ENCODE data around the gene RSRC1. TPM values are rescaled to one million over a fixed set of nuclear protein-coding genes. Genes with fewer than 3 reads are reported as not detected.
"Not testable (repeated sequence)": the region's sequence is repeated elsewhere in the genome, so short reads cannot be mapped to it uniquely, and the experiment has no call there.

RSRC1 gene
- total and polyA plus RNA-seq, 4 experiments from 2014 or later = 23.4 to 35.7 (median 33.7) TPM

GRCh38 chr3:158491968-158492367 lies 382.1 kb downstream of the RSRC1 start:
- H3K4me3 ChIP-seq (ENCODE audit: low read length in 2 of 2) = no peak overlapping the region
- H3K9me3 Mint-ChIP-seq = peaks cover 0 to 4% (median 0%) of the 10 kb centered on the region in 8 donors
- no peaks in the 10 kb centered on the region for H3K27me3 ChIP-seq (ENCODE audit: insufficient read depth, low read length)
- no peaks in the 10 kb centered on the region for H3K4me1 ChIP-seq (ENCODE audit: insufficient read depth, low read length)
- DNase-seq = no peak
- ChIA-PET POLR2A (ENCODE audit: partially characterized antibody) (no interaction called here), CTCF (ENCODE audit: partially characterized antibody) (no interaction called here)
- no peaks in the 10 kb centered on the region for H3K36me3 ChIP-seq (ENCODE audit: insufficient read depth, low read length)
- no peak overlapping the region for H3K4me3 Mint-ChIP-seq
- H3K27me3 Mint-ChIP-seq = no peaks in the 10 kb centered on the region
- peaks cover 0 to 2% (median 0%) of the 10 kb centered on the region in 4 donors for H3K4me1 Mint-ChIP-seq
- intact Hi-C loops (cut with micrococcal nuclease) = no loop called here
- no peaks in the 10 kb centered on the region for H3K9me3 ChIP-seq (ENCODE audit: control insufficient read depth in 1 of 2, low read length in 2 of 2)
- H3K27ac Mint-ChIP-seq = peak overlapping the region in 1 of 7 donors; percentile 53
- H3K36me3 Mint-ChIP-seq = peaks cover 0 to 10% of the 10 kb centered on the region in 2 donors
- no peak overlapping the region for H3K27ac ChIP-seq (ENCODE audit: low read depth, low read length)

GRCh38 chr3:158492685-158493084 lies 382.8 kb downstream of the RSRC1 start:
- no peak overlapping the region for H3K4me3 Mint-ChIP-seq
- peaks cover 0 to 14% of the 10 kb centered on the region in 2 donors for H3K36me3 Mint-ChIP-seq
- no peak overlapping the region for H3K4me3 ChIP-seq (ENCODE audit: low read length in 2 of 2)
- ChIA-PET CTCF (ENCODE audit: partially characterized antibody) (no interaction called here), POLR2A (ENCODE audit: partially characterized antibody) (no interaction called here)
- no peaks in the 10 kb centered on the region for H3K27me3 Mint-ChIP-seq
- no peaks in the 10 kb centered on the region for H3K27me3 ChIP-seq (ENCODE audit: insufficient read depth, low read length)
- H3K9me3 ChIP-seq (ENCODE audit: control insufficient read depth in 1 of 2, low read length in 2 of 2) = no peaks in the 10 kb centered on the region
- peaks cover 0 to 9% (median 2%) of the 10 kb centered on the region in 8 donors for H3K9me3 Mint-ChIP-seq
- DNase-seq = no peak
- H3K4me1 ChIP-seq (ENCODE audit: insufficient read depth, low read length) = no peaks in the 10 kb centered on the region
- H3K36me3 ChIP-seq (ENCODE audit: insufficient read depth, low read length) = no peaks in the 10 kb centered on the region
- peaks cover 0 to 2% (median 0%) of the 10 kb centered on the region in 4 donors for H3K4me1 Mint-ChIP-seq
- no peak overlapping the region for H3K27ac ChIP-seq (ENCODE audit: low read depth, low read length)
- intact Hi-C loops (cut with micrococcal nuclease) = no loop called here
- peak overlapping the region in 1 of 7 donors; percentile 11 for H3K27ac Mint-ChIP-seq

- Mint-ChIP-seq H3K27me3 (no peaks in the 10 kb centered on the region), H3K4me3 (no peak overlapping the region), H3K27ac (no peak overlapping the region), H3K36me3 (peaks cover 2 to 21% of the 10 kb centered on the region in 2 donors), H3K9me3 (peaks cover 0 to 22% (median 13%) of the 10 kb centered on the region in 8 donors), H3K4me1 (peaks cover 0 to 3% (median 0%) of the 10 kb centered on the region in 4 donors)
- ChIA-PET CTCF (ENCODE audit: partially characterized antibody) (no interaction called here), POLR2A (ENCODE audit: partially characterized antibody) (no interaction called here)
- no peaks in the 10 kb centered on the region for H3K36me3 ChIP-seq (ENCODE audit: insufficient read depth, low read length)
- no peak overlapping the region for H3K27ac ChIP-seq (ENCODE audit: low read depth, low read length)
- no peak for DNase-seq
- no peaks in the 10 kb centered on the region for H3K4me1 ChIP-seq (ENCODE audit: insufficient read depth, low read length)
- H3K27me3 ChIP-seq (ENCODE audit: insufficient read depth, low read length) = no peaks in the 10 kb centered on the region
- intact Hi-C loops (cut with micrococcal nuclease) = no loop called here
- H3K9me3 ChIP-seq (ENCODE audit: control insufficient read depth in 1 of 2, low read length in 2 of 2) = no peaks in the 10 kb centered on the region
- H3K4me3 ChIP-seq (ENCODE audit: low read length in 2 of 2) = no peak overlapping the region
Measured at GRCh38 chr3:158493931-158494330, 384.0 kb downstream of the RSRC1 start.

- H3K4me1 Mint-ChIP-seq = peaks cover 0 to 3% (median 0%) of the 10 kb centered on the region in 4 donors
- no peak overlapping the region for H3K27ac Mint-ChIP-seq
- Histone ChIP-seq H3K9me3 (ENCODE audit: control insufficient read depth in 1 of 2, low read length in 2 of 2) (no peaks in the 10 kb centered on the region), H3K27me3 (ENCODE audit: insufficient read depth, low read length) (no peaks in the 10 kb centered on the region), H3K4me3 (ENCODE audit: low read length in 2 of 2) (no peak overlapping the region), H3K4me1 (ENCODE audit: insufficient read depth, low read length) (no peaks in the 10 kb centered on the region), H3K36me3 (ENCODE audit: insufficient read depth, low read length) (no peaks in the 10 kb centered on the region), H3K27ac (ENCODE audit: low read depth, low read length) (no peak overlapping the region)
- DNase-seq = no peak
- no peaks in the 10 kb centered on the region for H3K27me3 Mint-ChIP-seq
- H3K4me3 Mint-ChIP-seq = no peak overlapping the region
- ChIA-PET CTCF (ENCODE audit: partially characterized antibody) (interaction anchor here (1.3 kb wide), 1 partner anchor 8 kb away, joined by 4 read pairs; no protein-coding TSS in a partner anchor), POLR2A (ENCODE audit: partially characterized antibody) (no interaction called here)
- H3K9me3 Mint-ChIP-seq = peaks cover 0 to 29% (median 14%) of the 10 kb centered on the region in 8 donors
- peaks cover 2 to 21% of the 10 kb centered on the region in 2 donors for H3K36me3 Mint-ChIP-seq
- intact Hi-C loops (cut with micrococcal nuclease) = no loop called here
Measured at GRCh38 chr3:158494673-158495072, 384.8 kb downstream of the RSRC1 start.

GRCh38 chr3:158495398-158495902 lies 385.6 kb downstream of the RSRC1 start:
- CTCF ChIA-PET (ENCODE audit: partially characterized antibody) = interaction anchor here (1.3 kb wide), 1 partner anchor 9 kb away, joined by 4 read pairs; no protein-coding TSS in a partner anchor
- H3K4me1 Mint-ChIP-seq; H3K27me3 ChIP-seq (ENCODE audit: insufficient read depth, low read length); H3K9me3 ChIP-seq (ENCODE audit: control insufficient read depth in 1 of 2, low read length in 2 of 2); H3K27ac Mint-ChIP-seq; H3K27ac ChIP-seq (ENCODE audit: low read depth, low read length); POLR2A ChIA-PET (ENCODE audit: partially characterized antibody); H3K4me3 Mint-ChIP-seq; H3K36me3 ChIP-seq (ENCODE audit: insufficient read depth, low read length); H3K4me1 ChIP-seq (ENCODE audit: insufficient read depth, low read length); intact Hi-C loops (cut with micrococcal nuclease); H3K4me3 ChIP-seq (ENCODE audit: low read length in 2 of 2); H3K27me3 Mint-ChIP-seq; DNase-seq: not testable (repeated sequence)
- peaks cover 0 to 37% (median 18%) of the 10 kb centered on the region in 8 donors for H3K9me3 Mint-ChIP-seq
- H3K36me3 Mint-ChIP-seq = peaks cover 2 to 21% of the 10 kb centered on the region in 2 donors

GRCh38 chr3:158505117-158505516 lies 395.2 kb downstream of the RSRC1 start:
- H3K27me3 ChIP-seq (ENCODE audit: insufficient read depth, low read length) = no peaks in the 10 kb centered on the region
- H3K4me3 ChIP-seq (ENCODE audit: low read length in 2 of 2) = no peak overlapping the region
- Mint-ChIP-seq H3K4me3 (no peak overlapping the region), H3K36me3 (peaks cover 6 to 16% of the 10 kb centered on the region in 2 donors), H3K27ac (no peak overlapping the region), H3K27me3 (no peaks in the 10 kb centered on the region), H3K9me3 (peaks cover 0 to 26% (median 6%) of the 10 kb centered on the region in 8 donors), H3K4me1 (peaks cover 0 to 4% (median 3%) of the 10 kb centered on the region in 4 donors)
- ChIA-PET CTCF (ENCODE audit: partially characterized antibody) (no interaction called here), POLR2A (ENCODE audit: partially characterized antibody) (no interaction called here)
- H3K36me3 ChIP-seq (ENCODE audit: insufficient read depth, low read length) = no peaks in the 10 kb centered on the region
- H3K27ac ChIP-seq (ENCODE audit: low read depth, low read length) = no peak overlapping the region
- intact Hi-C loops (cut with micrococcal nuclease) = no loop called here
- H3K4me1 ChIP-seq (ENCODE audit: insufficient read depth, low read length) = no peaks in the 10 kb centered on the region
- DNase-seq = no peak
- no peaks in the 10 kb centered on the region for H3K9me3 ChIP-seq (ENCODE audit: control insufficient read depth in 1 of 2, low read length in 2 of 2)

GRCh38 chr3:158506456-158506855 lies 396.6 kb downstream of the RSRC1 start:
- no peaks in the 10 kb centered on the region for H3K9me3 ChIP-seq (ENCODE audit: control insufficient read depth in 1 of 2, low read length in 2 of 2)
- H3K36me3 ChIP-seq (ENCODE audit: insufficient read depth, low read length) = no peaks in the 10 kb centered on the region
- no peaks in the 10 kb centered on the region for H3K27me3 Mint-ChIP-seq
- no peaks in the 10 kb centered on the region for H3K4me1 ChIP-seq (ENCODE audit: insufficient read depth, low read length)
- H3K27ac Mint-ChIP-seq = no peak overlapping the region
- DNase-seq = no peak
- H3K27me3 ChIP-seq (ENCODE audit: insufficient read depth, low read length) = no peaks in the 10 kb centered on the region
- H3K4me1 Mint-ChIP-seq = peaks cover 0 to 4% (median 1%) of the 10 kb centered on the region in 4 donors
- no peak overlapping the region for H3K4me3 ChIP-seq (ENCODE audit: low read length in 2 of 2)
- H3K27ac ChIP-seq (ENCODE audit: low read depth, low read length) = no peak overlapping the region
- H3K9me3 Mint-ChIP-seq = peaks cover 0 to 20% (median 9%) of the 10 kb centered on the region in 8 donors
- POLR2A ChIA-PET (ENCODE audit: partially characterized antibody) = no interaction called here
- H3K4me3 Mint-ChIP-seq = no peak overlapping the region
- CTCF ChIA-PET (ENCODE audit: partially characterized antibody) = no interaction called here
- intact Hi-C loops (cut with micrococcal nuclease) = no loop called here
- H3K36me3 Mint-ChIP-seq = peaks cover 6 to 19% of the 10 kb centered on the region in 2 donors

All from CD4-positive, alpha-beta memory T cell (primary cell).